ENCODE data around the gene SOCS3.
A peak's percentile ranks its signal among the peaks of the same experiment; 100 is the strongest.
"Not testable (repeated sequence)": the region's sequence is repeated elsewhere in the genome, so short reads cannot be mapped to it uniquely, and the experiment has no call there.

The SOCS3 gene

DNA sequence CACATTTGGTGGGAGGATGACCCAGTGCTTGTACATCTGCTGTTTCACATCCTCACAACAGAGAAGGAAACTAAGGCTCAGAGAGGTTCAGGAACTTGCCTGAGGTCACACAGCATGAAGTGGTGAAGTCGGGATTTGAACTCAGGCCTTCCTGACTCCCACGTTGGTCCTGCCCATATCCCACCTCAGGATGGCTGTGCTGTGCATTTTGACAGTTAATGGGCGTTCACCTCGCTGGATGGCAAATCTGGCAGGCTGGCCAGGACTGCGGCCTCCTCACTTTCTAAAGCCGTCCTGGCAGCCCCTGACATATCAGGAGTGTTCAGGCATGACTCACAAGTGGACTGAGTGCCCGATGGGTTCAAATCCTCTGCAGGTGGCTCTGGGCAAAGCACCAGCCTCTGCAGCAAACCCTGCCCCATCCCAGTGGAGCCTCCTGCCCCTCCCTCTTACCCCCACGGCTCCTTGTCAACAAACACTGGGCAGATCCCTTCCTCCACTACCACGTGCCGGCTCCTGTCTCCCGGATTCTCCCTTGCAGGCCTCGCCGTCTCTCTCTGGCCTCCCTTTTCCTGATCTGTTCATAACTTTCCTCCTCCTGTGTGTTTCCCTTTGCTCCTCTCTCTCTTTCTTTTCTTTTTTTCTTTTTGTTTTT lies 29.2 kb downstream of the SOCS3 start:
- DNase-seq (ENCODE audit: low spot score) = no peak

DNA sequence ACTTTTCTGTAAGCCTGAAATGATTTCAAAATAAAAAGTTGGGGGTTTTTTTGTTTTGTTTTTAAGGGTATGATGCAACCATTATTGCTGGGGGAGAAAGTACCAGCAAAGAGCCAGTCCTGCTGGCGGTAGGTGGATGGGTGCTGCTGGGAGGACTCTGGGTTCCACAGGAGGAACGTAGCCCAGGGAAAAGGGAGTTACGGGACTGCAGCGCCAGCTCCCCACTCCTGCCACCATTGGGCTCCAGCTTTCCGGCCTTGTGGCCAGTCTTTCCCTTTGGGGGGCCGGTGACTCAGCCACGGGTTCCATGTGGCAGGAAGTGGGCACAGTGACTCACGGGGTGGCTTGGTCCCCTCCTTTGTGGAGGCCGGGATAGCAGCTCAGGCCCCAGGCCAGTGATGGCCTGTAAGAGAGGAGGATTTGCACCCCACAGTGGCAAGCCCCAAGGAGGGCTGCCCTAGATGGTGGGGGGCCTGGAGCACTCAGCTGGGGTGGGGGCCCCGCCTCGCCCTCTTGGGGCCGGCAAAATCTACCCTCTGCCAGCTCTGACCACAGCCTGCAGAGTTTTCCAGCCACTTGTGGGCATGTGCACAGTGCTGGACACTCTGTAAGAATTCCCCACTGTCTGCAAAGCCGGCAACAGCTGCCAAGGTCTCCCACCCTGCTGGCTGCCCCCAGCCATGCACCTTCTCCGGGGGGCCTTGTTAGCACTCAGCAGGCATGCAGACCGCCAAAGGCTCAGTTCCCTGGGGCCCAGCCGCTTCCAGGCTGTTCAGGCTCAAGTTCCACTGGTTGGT lies 30.4 kb downstream of the SOCS3 start:
- no peak for DNase-seq (ENCODE audit: low spot score)

DNA sequence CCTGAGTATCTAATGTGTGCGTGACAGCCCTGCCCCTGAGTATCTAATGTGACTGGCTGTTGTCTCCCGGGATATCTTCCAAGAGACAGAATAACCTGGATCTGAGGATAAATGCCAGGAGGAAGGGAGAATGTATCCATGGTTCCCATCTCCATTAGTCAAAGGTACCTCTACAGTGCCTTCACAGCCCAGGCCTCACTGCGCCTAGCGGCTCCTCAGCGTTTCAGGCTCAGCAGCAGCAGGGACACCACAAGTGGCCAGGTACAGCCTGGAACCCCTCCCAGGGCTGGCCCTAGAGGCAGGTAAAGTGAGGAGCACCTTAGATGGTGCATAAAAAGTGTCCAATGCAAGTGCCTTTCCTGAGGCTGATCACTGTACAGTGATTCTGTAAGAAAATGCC lies 32.0 kb downstream of the SOCS3 start:
- DNase-seq (ENCODE audit: low spot score) = no peak

DNA sequence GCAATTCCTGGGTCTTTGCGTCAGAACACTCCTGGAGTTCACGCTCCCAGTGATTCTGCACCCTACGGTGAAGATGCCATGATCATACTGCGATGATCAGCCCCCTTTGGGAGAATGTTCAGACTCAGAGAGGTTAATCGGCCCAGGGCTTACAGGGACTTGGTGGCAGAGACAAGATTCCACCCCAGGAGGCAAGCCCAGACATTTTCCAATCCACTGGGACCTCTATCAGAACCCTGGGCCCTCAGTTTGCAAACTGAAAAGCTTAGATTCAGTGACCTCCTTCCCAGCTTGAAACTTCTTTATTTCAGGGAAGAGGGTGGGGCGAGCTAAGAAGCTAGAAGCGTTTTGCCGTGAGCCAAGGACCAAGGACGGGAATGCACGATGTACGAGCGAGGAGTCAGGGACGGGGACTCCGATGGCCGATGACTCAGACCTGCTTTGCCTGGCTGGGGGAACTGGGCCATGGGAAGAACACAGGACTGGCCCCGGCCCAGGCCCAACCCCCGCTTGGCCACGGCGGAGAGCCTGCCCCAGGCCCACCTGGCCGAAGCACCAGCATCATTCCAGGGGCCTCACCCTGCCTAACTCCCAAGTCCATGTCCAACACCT lies 34.7 kb downstream of the SOCS3 start:
- DNase-seq (ENCODE audit: low spot score) = no peak

DNA sequence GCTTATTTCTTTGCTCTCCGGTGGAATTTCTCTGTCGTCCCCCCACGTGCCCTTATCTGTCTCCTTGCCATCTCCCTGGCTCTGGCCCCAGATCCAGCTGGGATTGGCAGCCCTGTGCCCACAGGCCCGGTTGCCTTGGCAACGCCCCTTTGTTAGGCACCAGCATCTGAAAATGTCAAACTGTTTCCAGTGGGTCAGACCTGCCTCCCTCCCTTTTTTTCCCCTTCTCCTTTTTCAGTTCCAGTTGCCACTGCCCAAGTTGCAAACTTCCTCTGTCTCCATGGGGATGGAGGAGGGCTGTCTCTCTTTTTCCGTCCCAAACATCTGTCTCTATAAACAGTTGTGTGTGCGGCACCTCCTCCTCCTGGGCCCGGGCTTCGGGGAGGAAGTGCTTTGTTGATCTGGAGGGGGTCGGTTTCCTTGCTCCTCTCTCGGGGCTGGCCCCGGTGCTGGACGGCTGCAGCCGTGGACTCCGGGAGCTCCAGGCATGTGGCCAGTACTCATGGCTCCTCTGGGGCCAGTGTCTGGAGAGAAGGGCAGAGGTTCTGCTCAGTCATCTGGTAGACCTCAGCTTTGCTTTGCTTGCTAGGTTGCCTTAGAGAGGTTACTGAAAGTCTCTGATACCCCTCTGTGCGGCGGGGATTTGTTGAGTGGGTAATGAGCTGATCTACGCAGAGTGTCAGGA lies 35.3 kb downstream of the SOCS3 start:
- DNase-seq (ENCODE audit: low spot score) = peak; percentile 42

DNA sequence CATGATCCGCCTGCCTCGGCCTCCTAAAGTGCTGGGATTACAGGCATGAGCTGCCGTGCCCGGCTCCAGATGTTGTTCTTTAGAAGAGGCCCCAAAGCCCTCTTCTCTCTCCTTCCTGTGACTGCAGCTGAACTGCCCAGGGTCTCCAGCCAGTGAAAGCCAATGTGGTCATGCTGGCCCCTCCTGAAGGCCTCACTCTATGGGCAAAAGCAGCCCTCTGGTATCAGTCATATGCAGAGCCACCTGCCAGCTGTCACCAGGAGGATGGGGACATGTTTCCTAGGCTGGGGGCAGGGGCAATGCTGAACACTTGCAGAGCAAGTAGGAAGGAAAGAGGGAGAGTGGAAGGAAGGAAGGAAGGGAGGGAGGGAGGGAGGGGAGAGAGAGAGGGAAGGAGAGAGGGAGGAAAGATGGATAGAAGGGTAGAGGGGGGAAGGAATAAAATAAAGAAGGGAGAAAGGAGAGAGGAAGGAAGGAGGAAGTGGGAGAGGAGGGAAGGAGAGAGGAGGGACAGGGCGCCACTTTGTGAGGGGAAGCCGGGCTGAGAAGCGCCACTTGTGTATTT lies 36.0 kb downstream of the SOCS3 start:
- DNase-seq (ENCODE audit: low spot score) = no peak

DNA sequence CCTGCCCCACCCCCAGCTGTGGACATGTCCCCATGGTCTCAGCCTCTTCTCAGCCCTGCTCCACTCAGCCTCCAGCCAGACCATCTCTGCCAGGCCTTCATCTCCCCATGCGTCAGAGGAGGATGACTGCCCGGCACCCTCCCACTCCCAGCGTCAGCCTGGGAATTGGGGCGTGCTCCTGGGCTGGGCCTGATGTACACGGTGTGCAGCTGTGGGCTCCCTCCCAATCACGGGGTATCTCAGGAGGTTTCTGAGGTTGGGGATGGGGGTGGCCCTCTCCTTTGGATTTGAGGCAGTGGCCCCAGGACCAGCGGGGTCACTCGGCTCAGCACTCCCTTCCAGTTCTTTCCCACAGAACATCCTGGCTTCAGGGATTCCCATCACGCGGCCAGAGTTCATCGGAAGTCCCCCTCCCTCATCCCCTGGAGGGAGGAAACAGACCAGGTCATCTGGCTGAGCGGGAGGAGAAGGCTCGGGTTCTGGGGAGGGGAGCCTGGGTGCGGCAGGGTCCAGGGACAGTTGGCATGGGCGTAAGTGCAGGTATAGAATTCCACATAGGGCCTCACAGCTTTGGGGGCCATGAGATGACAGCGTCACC lies 36.9 kb downstream of the SOCS3 start:
- DNase-seq (ENCODE audit: low spot score) = no peak

DNA sequence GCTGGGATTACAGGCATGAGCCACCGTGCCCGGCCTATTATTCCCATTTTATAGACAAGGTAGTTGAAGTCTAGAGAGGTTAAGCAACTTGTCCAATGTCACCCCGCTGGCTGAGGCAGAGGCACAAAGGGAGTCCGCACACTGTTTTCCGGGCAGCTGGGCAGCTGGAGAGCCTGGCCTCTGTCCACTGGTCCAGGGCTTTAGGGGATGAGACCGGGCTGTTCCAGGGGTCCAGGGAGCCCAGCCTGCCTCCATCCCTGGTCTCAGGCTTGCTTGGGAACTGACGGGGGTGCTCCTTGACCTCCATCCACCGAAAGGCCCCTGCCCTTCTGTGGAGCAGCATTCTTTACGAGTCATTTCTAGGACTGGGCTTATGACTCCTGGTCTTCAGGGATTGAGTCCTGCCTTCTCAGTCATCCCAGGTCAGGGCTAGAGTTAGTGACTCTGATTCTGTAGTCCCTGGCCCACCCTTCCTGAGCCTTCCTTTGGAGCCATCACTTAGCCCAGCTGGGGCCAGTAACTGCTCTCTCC lies 37.5 kb downstream of the SOCS3 start:
- DNase-seq (ENCODE audit: low spot score) = no peak

DNA sequence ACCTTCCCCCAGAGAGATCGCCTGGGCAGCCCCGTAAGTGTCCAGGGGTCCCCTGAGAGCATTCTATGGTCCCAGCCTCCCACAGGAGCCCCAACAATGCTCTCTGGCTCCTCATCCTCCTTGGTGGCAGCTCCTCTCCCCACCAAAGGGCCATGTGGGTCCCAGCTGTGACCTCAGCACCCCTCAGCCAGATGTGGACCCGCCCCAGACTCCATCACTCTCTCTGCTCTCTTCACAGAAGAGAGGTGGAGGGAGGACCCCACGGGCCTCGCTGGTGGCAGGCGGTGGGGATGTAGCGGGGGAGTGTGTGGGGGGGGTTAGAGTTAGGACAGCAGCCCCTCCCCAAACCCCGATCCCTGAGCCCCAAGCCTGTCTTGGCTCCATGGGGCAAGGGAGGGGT lies 41.0 kb downstream of the SOCS3 start:
- no peak for DNase-seq (ENCODE audit: low spot score)

DNA sequence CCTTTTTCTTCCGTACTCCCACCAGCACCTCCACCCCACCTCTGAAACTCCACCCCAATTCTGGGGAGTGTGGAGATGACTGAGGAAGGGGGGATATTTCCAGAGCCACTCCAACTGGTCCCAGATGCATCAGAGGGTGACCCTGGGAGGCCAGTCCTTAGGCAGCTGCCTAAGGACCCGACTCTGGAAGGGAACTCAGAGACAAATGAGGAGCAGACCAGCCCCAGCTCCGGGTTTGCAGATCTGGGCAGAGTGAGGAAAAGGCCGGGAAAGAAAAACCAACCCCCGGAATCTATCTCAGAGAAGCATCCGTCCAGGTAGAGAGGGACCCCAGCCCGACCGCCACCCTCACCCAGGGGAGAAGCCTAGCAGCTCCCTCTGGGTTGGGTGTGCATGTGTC lies 41.5 kb downstream of the SOCS3 start:
- DNase-seq (ENCODE audit: low spot score) = no peak

DNA sequence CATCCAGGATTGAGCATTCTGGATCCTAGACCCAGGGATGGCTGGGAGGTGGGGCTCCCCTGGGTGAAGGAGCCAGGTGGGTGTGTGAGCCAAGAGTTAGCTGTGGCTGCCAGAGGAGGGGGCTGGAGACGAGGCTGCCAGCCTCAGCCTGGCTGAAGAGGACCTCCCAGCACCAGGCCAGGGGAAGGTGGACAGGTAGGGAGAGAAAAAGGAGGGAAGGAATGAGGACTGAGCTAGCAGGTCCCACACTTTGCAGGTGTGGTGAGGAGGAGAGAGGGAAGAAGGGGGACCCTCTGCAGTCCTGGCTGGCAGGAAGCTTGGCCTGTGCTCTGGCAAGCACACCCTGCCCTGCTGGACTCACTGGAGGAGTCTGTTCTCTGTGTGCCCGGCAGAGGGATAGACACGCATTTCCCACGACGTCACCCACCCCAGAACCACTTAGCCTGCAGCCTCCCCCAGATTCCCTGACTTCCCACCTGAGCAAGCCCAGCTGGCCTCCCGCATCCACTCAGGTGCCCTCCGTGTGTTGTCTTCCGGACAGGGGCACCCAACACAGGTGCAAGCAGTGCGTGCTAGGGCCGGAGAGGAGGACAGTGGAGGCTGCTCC lies 42.0 kb downstream of the SOCS3 start:
- no peak for DNase-seq (ENCODE audit: low spot score)

DNA sequence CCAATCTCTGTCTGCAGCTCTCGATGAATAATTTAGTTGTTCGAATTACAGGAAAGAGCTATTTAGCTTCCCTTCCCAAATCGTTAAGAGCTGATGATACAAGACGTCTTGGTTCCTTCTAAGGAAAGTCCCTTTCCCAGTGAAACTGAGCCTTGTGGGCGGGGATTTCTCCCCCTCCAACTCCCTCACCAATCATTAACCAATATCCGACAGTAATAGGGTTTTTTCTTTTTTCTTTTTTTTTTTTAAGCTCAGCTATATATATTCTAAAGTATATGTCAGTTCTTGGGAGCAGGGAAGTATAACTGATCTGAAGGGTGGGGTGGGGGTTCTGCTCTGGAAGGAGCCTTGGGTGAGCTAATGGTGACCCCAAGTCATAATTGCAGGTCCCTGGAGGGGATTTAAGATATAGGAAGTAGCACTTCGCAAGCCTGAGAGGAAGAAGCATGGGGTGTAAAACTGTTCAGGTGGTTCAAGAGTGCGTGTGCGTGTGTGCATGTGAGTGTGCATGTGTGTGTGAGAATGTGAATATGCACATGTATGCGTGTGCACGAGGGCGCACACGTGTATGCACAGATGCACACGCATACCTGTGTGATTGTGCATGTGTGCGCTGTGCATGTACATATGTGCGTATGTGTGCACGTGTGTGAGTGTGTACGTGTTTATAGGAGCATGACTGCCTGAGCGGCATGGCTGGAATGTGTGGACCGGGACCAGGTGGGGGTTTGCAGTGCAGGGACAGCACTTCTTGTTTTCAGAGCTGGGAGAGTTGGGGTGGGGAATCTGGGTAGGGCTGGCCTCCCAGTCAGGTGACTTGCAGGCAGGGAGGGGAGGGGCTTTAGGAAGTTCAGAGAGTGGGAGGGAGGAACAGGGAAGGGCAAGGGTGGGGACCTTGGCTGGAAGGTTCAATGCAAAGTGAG lies 42.7 kb downstream of the SOCS3 start:
- DNase-seq (ENCODE audit: low spot score) = no peak

DNA sequence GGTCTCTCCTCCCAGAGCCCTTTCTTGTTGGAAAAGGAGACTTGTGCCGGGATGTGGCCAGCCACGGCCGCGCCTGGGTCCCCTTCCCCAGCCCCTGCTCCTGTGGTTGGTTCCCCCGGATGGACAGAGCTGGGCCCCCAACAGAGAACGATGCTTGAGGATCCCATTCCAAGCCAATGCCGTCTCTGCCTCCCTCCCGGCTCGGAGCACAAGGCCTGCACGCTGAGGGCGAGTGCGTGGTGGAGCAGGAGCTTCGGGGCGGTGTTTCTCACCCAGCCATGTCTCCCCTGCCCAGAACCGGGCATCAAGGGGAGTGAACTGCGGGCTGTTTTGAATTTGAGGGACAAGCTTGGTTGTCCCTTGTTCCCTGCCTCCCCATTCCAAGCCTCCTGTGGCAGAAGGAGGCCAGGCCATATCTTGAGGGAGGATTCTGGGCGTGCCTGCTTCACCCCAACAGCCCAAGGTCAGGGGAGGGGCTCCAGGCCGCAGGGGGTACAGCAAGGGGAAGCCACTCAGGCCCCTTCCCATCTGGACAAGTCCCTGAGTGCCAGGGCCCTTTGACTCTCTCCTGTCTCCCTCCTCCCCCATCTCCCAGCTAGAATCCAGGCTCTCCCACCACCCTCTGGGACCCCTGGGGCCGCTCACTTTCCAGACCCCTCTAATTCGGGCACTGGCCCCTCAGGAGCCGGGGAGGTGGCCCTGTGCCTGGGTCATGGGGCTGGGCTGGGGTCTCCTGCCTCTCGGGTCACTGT lies 43.6 kb downstream of the SOCS3 start:
- DNase-seq (ENCODE audit: low spot score) = no peak

DNA sequence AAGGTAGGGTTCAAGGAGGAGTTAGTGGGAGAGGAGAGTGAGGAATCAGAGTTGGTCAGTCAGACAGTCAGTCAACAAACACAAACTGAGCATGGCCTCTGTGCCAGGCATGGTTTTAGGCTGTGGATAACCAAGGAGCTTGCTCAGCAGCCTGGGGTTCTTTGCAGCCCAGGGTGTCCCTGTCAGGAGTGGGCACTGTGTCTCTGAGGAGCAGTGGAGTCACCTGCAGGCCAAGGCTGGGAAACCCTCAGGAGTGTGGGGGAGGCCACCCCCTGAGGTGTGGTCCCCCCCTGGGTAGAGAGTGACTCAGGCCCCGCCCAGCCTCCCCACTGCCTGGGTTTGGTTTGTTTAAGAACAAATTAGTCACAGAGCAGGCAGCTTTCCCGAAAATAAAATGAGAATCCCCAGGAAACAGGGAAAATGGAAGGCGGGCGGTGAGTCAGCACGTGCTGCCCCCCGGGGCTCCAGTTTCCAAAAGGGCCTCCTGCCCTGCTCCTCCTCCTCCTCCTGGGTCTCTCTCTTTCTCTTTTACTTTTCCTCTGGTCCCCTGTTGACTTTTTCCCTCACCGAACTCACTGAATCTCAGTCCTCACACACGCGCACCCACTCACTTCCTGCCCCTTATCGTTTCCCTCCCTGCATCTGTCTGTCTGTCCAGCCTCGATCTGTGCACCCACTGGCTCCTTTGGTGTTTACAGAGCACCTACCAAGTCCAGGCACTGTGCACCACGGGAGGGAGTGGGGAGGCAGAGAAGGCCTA lies 44.3 kb downstream of the SOCS3 start:
- DNase-seq (ENCODE audit: low spot score) = no peak

DNA sequence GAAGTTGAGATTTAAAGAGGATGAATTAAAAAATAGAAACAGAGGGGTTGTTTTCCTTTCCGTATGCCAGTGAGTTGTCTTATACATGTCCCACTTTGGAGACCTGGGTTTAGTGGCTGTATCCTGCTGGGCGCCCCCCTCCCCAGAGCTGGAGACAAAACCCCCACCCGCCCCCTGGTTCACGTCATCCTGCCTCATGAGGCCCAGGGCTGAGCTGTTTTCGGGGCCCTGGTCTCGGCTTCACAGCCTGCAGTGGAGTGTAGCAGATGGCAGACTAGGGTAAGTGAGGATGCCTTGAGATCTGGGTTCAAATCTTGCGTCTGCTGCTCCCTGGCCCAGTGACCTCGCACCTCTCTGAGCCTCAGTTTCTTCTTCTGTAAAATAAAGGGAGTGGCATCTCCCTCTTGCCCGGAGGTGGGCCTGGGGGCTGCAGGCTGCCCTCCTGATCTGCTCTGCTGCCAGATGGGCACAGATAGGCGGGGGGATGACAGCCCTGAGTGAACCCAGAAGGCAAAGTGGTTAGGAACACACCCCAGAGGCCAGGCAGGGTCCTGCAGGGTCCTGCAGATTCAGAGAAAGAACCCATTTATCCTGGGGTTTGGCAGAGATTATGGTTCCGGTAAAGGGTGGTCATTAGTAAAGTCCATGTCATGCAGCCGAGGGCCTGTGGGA lies 45.1 kb downstream of the SOCS3 start:
- no peak for DNase-seq (ENCODE audit: low spot score)

DNA sequence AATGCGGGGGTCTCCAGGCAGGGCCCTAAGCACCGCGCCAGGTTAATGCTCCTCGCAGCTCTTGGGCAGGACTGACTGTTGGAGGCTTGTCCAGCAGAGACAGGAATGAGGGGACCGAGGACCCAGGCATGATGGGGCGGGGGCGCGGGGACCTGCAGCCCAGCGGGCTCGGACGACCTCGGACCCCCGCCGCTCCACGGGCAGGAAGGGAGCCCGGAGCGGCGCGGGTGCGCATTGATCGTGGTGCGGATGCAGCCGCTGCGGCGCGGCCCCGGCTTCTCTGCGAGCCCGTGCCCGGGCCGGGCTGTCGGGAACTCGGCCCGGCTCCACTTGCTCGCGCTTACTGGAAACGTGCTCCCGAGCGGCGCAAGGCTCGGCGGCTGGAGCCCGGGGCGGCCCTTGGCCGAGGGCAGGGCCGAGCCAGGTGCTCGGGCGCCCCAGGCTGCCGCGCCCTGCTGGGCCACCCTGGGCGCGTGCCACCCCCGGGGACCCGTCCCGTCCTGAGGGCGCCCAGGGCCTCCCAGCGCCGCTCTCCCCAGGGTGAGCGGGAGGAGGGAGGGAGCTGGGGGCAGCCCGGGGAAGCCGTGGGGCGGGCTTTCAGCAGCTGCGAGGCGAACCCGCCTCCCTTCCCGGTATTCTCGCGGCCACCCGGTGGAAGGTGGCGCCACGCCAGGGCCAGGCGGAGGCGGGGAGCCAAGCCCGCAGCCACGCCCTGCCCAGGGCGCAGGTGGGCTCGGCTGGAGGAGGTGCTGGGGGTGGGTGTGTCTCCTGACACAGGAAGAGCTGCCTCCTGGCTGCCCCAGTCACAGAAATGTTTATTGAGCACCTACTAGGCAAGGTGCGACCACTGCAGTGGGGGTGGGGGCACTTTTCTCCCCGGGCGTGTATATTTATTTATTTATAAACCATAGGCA lies 45.9 kb downstream of the SOCS3 start:
- peak; percentile 87 for DNase-seq (ENCODE audit: low spot score)

DNA sequence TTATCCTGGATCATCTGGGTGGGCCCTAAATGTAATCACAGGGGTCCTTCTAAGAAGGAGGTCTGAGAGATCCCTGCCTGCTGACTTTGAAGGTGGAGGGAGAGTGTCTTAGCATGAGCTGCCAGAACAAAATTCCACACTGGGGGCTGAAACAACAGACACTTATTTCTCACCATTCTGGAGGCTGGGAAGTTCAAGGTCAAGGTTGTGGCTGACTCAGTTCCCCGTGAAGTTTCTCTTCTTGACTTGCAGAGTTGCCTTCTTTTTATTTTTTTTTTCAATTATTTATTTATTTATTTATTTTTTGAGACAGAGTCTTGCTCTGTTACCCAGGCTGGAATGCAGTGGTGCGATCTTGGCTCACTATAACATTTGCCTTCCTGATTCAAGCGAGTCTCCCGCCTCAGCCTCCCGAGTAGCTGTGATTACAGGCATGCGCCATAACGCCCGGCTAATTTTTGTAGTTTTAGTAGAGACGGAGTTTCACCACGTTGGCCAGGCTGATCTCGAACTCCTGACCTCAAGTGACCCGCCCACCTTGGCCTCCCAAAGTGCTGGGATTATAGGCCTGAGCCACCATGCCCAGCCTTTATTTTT lies 50.1 kb downstream of the SOCS3 start:
- not testable (repeated sequence) for DNase-seq (ENCODE audit: low spot score)
